ENCODE data around the gene TRPT1.

GRCh38 chr11:64192434-64192833 is 33.6 kb downstream of the TRPT1 start:
- TF ChIP-seq, protein P1, sequence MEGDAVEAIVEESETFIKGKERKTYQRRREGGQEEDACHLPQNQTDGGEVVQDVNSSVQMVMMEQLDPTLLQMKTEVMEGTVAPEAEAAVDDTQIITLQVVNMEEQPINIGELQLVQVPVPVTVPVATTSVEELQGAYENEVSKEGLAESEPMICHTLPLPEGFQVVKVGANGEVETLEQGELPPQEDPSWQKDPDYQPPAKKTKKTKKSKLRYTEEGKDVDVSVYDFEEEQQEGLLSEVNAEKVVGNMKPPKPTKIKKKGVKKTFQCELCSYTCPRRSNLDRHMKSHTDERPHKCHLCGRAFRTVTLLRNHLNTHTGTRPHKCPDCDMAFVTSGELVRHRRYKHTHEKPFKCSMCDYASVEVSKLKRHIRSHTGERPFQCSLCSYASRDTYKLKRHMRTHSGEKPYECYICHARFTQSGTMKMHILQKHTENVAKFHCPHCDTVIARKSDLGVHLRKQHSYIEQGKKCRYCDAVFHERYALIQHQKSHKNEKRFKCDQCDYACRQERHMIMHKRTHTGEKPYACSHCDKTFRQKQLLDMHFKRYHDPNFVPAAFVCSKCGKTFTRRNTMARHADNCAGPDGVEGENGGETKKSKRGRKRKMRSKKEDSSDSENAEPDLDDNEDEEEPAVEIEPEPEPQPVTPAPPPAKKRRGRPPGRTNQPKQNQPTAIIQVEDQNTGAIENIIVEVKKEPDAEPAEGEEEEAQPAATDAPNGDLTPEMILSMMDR (conservative IDR thresholded peaks at IDR 0.05; ENCODE audit: low read depth in 2 of 2): no peak
- no peak for TF ChIP-seq POLR2AphosphoS5 (IDR thresholded peaks at IDR 0.05; ENCODE audit: low read depth)
- TF ChIP-seq EZH2phosphoT487 (IDR thresholded peaks at IDR 0.05; ENCODE audit: unreplicated experiment): no peak
- TF ChIP-seq REST (IDR thresholded peaks at IDR 0.05; ENCODE audit: unreplicated experiment): no peak
- no peak for TF ChIP-seq EZH2 (IDR thresholded peaks at IDR 0.05; ENCODE audit: low read depth, unreplicated experiment)
- TF ChIP-seq CREB1 (CRISPR knock-in tag; IDR thresholded peaks at IDR 0.05; ENCODE audit: low read depth): no peak
- no peak for TF ChIP-seq ZNF114 (CRISPR knock-in tag; IDR thresholded peaks at IDR 0.05)
